Psoas muscle (tissue), 8 donors: ENCODE data around the gene GRAMD1B. TPM values are rescaled to one million over a fixed set of nuclear protein-coding genes. Genes with fewer than 3 reads are reported as not detected.

Experiments used
- ATAC-seq, 4 donors: fragments of 200-7000 bp; cut with Tn5 transposase; one replicate each; pipeline ENCODE4 v1.9.1; 2020; ENCODE audit warnings: moderate library complexity in 3 of 4, mild to moderate bottlenecking in 2 of 4
- DNase-seq, 2 donors: peaks; one replicate each; pipeline ENCODE4 v3.0.0-alpha.2; 2020
- H3K27ac ChIP-seq: fragments of 200-600 bp; one replicate; pipeline ENCODE4 v1.8.0; 2022
- H3K27me3 ChIP-seq, 3 donors: fragments of 200-600 bp in 1 of 3; one replicate each; pipeline versions ENCODE4 v1.6.1 to v1.8.0; 2013 to 2022; ENCODE audit warnings: low read length in 2 of 3, mild to moderate bottlenecking in 2 of 3, moderate library complexity in 1 of 3; ENCODE audit not compliant: insufficient read depth in 3 of 3
- H3K36me3 ChIP-seq, 2 donors: fragments of 200-600 bp in 1 of 2; one replicate each; pipeline versions ENCODE4 v1.6.1 to v1.8.0; 2013 to 2022; ENCODE audit warnings: low read depth in 1 of 2, mild to moderate bottlenecking in 1 of 2, moderate library complexity in 1 of 2; ENCODE audit not compliant: insufficient read depth in 1 of 2
- H3K4me1 ChIP-seq: fragments of 200-600 bp; one replicate; pipeline ENCODE4 v1.8.0; 2022
- H3K4me3 ChIP-seq: fragments of 200-600 bp; one replicate; pipeline ENCODE4 v1.8.0; 2022; ENCODE audit warnings: mild to moderate bottlenecking
- H3K9me3 ChIP-seq: fragments of 200-600 bp; one replicate; pipeline ENCODE4 v1.8.0; 2022
- CTCF ChIP-seq: fragments of 200-600 bp; IDR thresholded peaks from one replicate; pipeline ENCODE4 v1.8.0; 2022; ENCODE audit warnings: antibody characterized with exemption
- WGBS, 3 donors: extraction: QIAGEN DNeasy Blood & Tissue Kit; methylation state at CpG; one replicate each; pipeline versions ENCODE4 v1.1.6 to v1.1.7; 2013; 5-methylcytosine and 5-hydroxymethylcytosine counted together
- intact Hi-C, 2 donors: fragments of 100-400 bp; cut with DNase I; formaldehyde crosslinking; loops; one replicate each; pipeline versions ENCODE4 v1.11.0 to v1.14.2; 2022
- polyA plus RNA-seq, 3 donors: library from polyadenylated mRNA; stranded (reverse); fragments of 200-250 nt; gene quantifications; one replicate each; pipeline ENCODE4 v1.2.3, GENCODE V29; 2013
- total RNA-seq, 4 donors: library from RNA; stranded (reverse); fragmentation: NEBNext Ultra II Directional in 2 of 4; extraction: Animal tissue kit (Norgen Biotek cat#: 25700) in 2 of 4; gene quantifications; one replicate each; pipeline versions ENCODE4 v1.2.1 to v1.2.4, GENCODE V29; 2021 to 2023
- donor health status: healthy with polysubstance abuse.
- donor health status: DM: no; HTN: no; CAD: no; lungs with moderate emphysema.
- donor health status: Bipolar disorder and iron deficiency.
- donor health status: healthy.
- donor health status: DM: yes; HTN: yes; CAD: no.
- donor health status: DM: no; HTN: no; CAD: no.
- donor health status: DM: no; HTN: no; CAD: no.
- donor health status: DM: yes; HTN: yes; CAD: no.

GRAMD1B gene
- total and polyA plus RNA-seq, 7 donors, result 0.67 to 24.0 (median 6.8) TPM

GRCh38 chr11:123404676-123405075 is 25.4 kb upstream of the GRAMD1B start:
- DNase-seq (no peak), ATAC-seq (no peak)
- TF ChIP-seq CTCF, result no peak
- H3K27ac ChIP-seq, result no peak overlapping the region
- WGBS, 3 donors, result 44 to 54% (median 53%) methylated on average over 7 of the region's 7 CpGs
- no peaks in the 10 kb centered on the region for H3K36me3 ChIP-seq
- no peaks in the 10 kb centered on the region for H3K9me3 ChIP-seq
- H3K27me3 ChIP-seq, result peaks cover 0 to under 1% (median 0%) of the 10 kb centered on the region in 3 donors
- no peaks in the 10 kb centered on the region for H3K4me1 ChIP-seq
- H3K4me3 ChIP-seq, result no peak overlapping the region
- intact Hi-C loops, result loop anchor here (2.0 to 10.0 kb wide), 3 partner anchors 74 to 102 kb away; no protein-coding TSS in a partner anchor

- TF ChIP-seq CTCF, result no peak
- Histone ChIP-seq H3K4me3 (no peak overlapping the region), H3K36me3 (no peaks in the 10 kb centered on the region), H3K4me1 (no peaks in the 10 kb centered on the region), H3K27ac (no peak overlapping the region), H3K9me3 (no peaks in the 10 kb centered on the region), H3K27me3 (no peaks in the 10 kb centered on the region)
- 31 to 54% (median 33%) methylated on average over 5 of the region's 5 CpGs for WGBS, 3 donors
- ATAC-seq (peak; percentile 66 to 78 (median 76)), DNase-seq (no peak)
- intact Hi-C loops, result loop anchor here (2.0 to 10.0 kb wide), 3 partner anchors 74 to 103 kb away; no protein-coding TSS in a partner anchor
Observed at GRCh38 chr11:123405123-123405592, 24.9 kb upstream of the GRAMD1B start.

GRCh38 chr11:123406441-123407129 is 23.5 kb upstream of the GRAMD1B start:
- H3K27ac ChIP-seq, result no peak overlapping the region
- ATAC-seq (no peak), DNase-seq (no peak)
- intact Hi-C loops, result loop anchor here (1.0 to 10.0 kb wide), 3 partner anchors 71 to 104 kb away; no protein-coding TSS in a partner anchor
- H3K4me1 ChIP-seq, result no peaks in the 10 kb centered on the region
- 70 to 80% (median 76%) methylated on average over 4 of the region's 4 CpGs for WGBS, 3 donors
- TF ChIP-seq CTCF, result no peak
- no peaks in the 10 kb centered on the region for H3K9me3 ChIP-seq
- H3K4me3 ChIP-seq, result no peak overlapping the region
- no peaks in the 10 kb centered on the region for H3K36me3 ChIP-seq
- no peaks in the 10 kb centered on the region for H3K27me3 ChIP-seq

GRCh38 chr11:123407130-123407995 is 22.7 kb upstream of the GRAMD1B start:
- peak; percentile 87 to 93 (median 89) for ATAC-seq
- no peaks in the 10 kb centered on the region for H3K27me3 ChIP-seq
- H3K4me1 ChIP-seq, result no peaks in the 10 kb centered on the region
- H3K9me3 ChIP-seq, result no peaks in the 10 kb centered on the region
- H3K27ac ChIP-seq, result no peak overlapping the region
- DNase-seq, result peak; percentile 34 to 59
- H3K4me3 ChIP-seq, result no peak overlapping the region
- TF ChIP-seq CTCF, result peak; percentile 75
- no peaks in the 10 kb centered on the region for H3K36me3 ChIP-seq
- intact Hi-C loops, result loop anchor here (1.0 to 10.0 kb wide), 3 partner anchors 70 to 105 kb away; no protein-coding TSS in a partner anchor
- 10 to 18% (median 13%) methylated on average over 7 of the region's 7 CpGs for WGBS, 3 donors
